Measurements from ENCODE around the gene SGCG.
"Not testable (repeated sequence)": the region's sequence is repeated elsewhere in the genome, so short reads cannot be mapped to it uniquely, and the experiment has no call there.

SGCG gene

DNA sequence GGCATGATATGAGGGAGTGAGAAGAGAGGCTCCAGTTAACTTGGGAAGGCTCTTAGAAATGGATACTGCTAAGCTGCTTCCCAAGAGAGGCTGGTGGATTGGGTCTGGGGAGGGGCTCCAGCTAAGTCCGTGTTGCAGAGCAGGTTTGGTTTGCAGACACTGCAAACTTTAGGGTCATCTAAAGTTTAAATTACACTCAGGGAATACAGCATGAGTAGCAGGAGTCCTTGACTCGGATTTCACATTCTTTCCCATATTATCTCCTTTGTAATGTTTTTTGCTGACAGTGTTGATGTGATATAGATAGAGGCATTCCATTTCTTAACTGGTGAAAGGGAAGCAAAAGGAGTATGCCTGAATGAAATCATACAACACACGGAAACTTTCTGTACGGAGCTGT is 31.9 kb downstream of the SGCG start:
- DNase-seq (ENCODE audit: low read depth) = no peak

DNA sequence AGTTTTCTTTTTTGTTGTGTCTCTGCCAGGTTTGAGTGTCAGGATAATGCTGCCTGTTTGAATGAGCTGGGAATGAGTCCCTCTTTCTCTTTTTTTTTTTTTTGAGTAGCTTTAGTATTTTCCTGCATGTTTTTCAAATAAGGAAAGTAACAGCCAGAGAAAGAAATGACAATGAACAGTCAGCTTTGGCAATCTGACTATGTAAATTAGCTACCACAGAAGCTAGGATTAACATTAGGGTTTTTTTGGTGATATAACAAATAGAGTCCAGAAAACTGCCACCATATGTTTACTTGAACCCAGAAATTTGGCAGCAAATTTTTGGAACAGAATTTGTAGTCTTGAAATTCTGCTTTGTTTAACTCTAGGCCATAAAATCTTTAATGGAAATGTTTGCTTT is 50.5 kb downstream of the SGCG start:
- DNase-seq (ENCODE audit: low read depth) = no peak

DNA sequence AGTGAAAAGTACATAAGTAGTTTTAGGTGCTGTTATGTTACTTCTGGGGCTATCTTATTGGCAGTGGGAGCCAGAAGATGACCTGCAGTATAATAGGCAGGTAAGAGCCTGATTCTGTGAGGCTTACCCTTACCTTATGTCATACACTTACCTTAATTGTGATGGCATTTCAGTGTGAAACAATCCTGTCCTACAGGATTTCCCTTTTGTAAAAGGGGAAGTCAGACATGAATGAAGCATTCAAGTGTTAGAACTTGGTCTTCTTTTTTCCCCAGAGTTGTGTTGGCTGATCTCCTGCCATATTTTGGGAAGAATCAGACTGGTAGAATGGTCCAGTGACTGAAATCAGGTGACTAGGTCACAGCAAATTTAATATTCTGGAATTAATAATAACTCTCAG is 55.2 kb downstream of the SGCG start:
- DNase-seq (ENCODE audit: low read depth) = no peak

DNA sequence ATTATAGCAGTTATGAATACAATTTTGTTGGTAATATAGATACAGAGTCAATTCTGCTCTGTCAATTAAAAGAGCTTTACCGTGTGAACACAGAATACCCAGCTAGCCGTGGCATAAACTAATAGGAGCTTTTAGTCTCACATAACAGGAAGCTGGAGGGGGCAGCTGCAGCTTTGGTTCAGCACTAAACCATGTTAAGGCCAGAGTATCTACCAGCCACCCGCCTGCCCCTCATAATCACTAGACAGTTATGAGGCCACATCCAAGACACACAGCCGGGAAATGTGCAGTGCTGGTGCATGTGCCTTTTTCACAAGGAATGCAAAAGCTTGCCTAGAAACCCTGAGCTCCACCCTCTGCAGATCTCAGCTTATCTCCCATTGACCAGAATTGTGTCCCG is 62.3 kb downstream of the SGCG start:
- DNase-seq (ENCODE audit: low read depth) = no peak

DNA sequence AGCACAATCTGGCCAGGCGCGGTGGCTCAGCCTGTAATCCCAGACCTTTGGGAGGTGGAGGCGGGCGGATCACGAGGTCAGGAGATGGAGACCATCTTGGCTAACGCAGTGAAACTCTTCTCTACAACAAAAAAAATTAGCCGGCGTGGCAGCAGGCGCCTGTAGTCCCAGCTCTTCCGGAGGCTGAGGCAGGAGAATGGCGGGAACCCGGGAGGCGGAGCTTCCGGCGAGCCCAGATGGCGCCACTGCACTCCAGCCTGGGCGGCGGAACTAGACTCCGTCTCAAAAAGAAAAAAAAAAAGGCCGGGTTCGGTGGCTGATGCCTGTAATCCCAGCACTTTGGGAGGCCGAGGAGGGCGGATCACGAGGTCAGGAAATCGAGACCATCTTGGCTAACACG is 67.6 kb downstream of the SGCG start:
- DNase-seq (ENCODE audit: low read depth) = not testable (repeated sequence)

DNA sequence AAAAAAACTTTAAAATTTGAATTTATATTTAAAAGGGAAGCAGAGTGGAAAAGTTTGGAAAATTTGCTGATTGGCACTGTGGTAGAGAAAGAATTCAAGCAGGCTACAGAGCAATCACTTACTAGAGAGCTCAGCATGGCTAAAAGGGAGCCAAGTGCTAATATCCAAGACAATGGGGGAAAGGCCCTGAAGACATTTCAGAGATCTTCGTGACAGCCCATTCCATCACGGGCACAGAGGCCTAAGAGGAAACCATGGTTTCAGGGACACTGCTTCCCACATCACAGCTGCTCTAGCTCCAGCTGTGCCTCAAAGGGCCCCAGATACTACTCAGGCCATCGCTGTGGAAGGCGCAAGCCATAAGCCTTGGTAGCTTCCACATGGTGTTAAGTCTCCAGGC is 73.7 kb downstream of the SGCG start:
- no peak for DNase-seq (ENCODE audit: low read depth)

DNA sequence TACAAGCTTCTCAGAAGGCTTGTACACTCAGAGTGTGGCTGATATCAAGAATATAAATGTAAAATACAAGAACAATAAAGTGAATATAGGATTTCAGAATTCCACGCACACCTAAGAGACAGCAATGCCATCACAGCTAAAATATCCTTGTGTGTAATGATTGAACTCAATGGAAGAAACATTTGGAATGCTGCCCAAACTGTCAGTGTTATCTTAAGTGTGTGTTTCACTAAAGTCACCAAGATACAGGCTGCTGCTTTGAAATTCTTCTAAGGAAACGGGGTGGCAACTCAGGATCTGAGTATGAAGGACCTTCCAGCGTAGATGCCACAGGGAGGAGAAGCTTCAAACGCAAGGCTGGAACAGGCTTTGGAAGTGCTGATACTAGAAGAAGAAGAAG is 86.8 kb downstream of the SGCG start:
- DNase-seq (ENCODE audit: low read depth) = no peak

DNA sequence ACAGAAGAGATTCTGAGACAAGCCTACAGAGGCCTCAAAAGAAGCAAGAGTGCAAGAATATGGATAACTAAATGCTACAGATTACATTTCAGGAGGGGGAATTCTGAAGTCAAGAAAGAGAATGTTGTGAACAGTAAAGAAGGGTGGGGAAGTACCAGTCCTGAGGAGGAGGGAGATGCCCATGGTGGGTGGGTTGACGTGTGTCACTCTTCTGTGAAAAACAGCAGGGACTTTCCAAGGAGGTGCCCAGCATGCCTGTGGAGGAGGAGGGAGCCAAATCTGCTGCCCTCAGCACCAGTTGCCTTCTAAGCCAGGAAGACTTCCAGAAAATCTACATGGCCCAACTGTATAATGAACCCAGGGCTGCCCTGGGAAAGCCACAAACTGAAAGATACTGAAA is 87.7 kb downstream of the SGCG start:
- DNase-seq (ENCODE audit: low read depth) = no peak

DNA sequence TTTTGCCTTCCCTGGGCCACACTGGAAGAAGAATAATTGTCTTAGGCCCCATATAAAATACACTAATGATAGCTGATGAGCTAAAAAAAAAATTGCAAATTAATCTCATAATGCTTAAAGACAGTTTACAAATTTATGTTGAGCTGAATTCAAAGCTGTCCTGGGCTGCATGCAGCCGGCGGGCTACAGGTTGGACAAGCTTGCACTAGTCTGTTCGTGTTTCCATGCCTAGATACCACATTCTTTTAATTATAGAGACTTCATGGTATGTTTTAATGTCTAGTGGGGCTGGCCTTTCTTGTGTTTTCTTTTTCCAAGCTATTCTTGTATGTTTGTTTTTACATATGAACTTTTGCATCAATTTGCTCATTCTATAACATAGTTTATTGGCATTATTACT is 90.6 kb downstream of the SGCG start:
- DNase-seq (ENCODE audit: low read depth) = no peak

DNA sequence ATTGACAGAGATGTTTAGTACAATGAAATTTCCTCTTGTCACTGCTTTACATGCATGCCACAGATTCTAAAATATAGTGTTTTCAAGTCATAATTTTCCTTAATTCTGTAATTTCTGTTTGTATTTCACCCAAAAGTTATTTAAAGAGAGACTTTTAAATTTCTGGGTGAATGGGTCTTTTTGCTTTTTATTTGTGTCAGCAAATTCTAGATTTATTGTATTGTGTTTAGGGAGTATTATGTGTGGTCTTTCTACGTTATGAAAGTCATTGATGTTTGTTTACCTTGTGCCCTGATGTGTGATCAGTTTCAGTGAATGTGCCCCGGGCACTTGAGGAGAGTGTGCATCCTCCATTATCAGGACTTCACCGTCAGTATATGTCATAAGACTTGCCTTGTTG is 92.7 kb downstream of the SGCG start:
- DNase-seq (ENCODE audit: low read depth) = no peak

DNA sequence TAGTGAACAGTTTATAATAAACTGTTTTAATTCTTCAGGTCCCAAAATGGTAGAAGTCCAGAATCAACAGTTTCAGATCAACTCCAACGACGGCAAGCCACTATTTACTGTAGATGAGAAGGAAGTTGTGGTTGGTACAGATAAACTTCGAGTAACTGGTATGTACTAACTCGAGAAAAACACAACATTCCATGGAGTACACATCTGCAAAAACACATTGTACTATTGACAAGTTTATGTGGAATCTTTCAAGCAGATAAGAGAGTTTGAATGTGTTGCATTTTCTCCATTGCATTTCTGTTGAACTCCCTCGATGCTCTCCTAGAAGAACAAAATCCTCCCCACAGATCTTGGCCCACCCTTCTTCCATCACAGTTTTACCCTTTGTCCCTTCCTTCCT is 98.5 kb downstream of the SGCG start:
- no peak for DNase-seq (ENCODE audit: low read depth)

DNA sequence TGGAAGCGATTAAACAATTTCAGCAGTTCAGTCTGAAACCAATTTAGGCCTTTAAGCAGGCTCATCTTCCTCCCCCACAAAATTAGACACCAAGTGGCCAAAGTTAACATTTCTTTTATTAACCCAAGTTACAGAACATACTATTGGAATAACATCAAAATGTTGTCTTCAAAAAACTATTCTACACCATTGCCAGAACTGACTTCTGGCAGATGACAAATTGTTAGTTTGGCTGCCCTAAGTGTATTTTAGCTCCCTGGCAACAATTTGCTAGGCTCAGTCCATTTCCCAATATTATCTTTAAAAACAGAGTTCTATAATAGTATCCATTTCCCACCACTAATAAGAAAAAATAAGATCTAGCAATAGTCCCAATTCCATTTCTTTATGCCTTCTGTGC is 107.8 kb downstream of the SGCG start:
- no peak for DNase-seq (ENCODE audit: low read depth)

DNA sequence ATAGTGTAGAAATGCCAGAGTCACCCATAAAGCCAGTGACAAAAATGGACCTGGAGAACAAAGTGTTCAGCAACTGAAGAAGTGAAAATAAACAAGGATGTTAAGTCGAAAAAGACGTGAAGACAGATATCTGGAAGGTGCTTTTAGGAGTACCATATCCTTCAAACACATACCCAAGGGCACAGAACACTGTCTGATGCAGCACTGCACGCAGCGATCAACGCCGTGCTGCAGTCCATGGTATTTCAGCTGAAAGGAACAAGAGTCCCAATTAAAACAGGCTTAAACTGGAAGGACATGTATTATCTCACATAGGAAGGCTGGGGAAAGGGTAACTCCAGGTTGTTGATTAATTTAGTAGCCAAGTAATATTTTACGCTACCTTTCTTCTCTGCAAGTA is 108.2 kb downstream of the SGCG start:
- DNase-seq (ENCODE audit: low read depth) = no peak

DNA sequence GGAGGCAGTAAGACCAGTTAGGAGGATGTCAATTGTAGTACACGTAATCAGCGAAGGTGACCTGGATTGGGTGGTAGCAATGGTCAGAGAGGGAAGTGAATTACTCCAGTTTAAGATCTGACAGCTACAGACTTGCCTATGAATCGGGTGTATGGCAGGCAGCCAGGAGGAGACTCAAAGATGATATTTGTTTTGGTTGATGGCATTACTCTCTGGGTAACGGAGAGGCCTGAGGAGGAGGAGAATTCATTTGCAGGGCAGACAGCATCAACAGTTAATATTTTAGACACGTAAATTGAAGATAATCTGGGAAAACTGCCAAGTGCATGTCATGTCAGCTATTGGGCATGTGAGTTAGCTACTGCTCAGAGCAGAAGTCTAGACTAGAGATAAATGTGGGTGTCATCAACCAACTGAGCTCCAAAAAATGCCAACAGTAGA is 109.2 kb downstream of the SGCG start:
- no peak for DNase-seq (ENCODE audit: low read depth)

DNA sequence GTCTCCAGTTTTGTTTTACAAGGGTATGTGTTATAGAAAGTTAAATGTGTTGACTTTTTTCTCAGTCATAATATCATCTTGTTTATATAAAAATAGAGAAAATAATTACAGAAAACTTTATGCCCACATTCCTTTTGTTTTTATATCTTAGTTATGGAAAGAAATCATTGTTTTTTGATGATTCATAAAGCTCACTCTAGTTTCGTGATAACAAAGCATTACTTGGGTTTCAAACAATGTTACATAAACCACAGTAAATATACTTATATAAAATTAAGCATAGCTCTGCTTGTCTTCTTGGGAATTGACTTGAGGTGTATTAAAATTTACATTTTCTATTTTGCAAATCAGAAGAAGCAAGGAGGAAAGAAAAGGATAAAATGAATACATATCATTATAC is 111.8 kb downstream of the SGCG start:
- DNase-seq (ENCODE audit: low read depth) = no peak

DNA sequence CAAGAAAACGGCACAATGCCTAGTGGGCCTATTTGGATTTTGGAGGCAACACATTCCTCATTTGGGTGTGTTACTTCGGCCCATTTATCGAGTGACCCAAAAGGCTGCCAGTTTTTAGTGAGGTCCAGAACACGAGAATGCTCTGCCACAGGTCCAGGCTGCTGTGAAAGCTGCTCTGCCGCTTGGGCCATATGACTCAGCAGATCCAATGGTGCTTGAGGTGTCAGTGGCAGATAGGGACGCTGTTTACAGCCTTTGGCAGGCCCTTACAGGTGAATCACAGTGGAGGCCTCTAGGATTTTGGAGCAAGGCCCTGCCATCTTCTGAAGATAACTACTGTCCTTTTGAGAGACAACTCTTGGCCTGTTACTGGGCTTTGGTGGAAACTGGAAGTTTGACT is 134.1 kb downstream of the SGCG start:
- not testable (repeated sequence) for DNase-seq (ENCODE audit: low read depth)

DNA sequence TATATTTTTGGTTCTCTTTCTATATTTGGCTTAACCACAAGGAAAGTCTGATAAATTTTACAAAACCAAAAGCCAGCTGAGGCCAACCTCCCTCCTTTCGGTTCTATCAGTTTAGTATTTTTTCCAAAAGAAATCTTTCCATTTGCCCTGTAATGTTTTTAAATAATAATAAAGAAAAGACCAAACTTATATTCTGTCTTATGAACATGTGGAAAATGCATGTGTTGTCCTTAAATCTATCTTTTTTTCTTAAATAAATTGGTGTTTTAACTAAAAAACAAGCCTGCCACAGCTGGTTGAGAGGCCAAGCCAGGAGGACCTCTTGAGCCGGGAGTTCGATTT is 139.1 kb downstream of the SGCG start:
- no peak for DNase-seq (ENCODE audit: low read depth)

DNA sequence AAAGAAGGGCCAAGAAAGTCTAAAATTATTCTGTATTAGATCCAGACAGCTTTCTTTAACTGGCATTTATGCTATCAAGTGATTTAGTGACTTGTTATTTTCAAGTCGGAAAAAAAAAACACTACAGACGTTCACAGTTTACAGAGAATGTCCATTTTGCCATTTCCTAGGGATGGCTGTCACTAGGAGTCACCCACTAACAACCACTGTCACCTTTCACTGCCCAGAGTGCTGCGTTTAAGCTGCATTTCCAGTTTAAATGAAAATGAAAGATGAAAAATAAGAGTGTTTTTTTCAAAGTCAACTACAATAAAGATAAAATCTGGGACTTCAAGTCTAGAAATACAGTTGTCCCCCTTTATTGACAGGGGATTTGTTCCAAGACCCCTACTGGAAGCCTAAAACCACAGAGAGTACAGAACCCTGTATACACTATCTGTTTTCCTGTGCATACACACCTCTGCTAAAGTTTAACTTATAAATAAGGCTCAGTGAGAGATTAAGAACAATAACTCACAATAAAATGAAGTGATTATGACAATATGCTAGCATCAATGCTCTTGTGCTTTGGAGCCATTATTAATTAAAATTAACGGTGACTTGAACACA is 140.3 kb downstream of the SGCG start:
- DNase-seq (ENCODE audit: low read depth) = no peak

DNA sequence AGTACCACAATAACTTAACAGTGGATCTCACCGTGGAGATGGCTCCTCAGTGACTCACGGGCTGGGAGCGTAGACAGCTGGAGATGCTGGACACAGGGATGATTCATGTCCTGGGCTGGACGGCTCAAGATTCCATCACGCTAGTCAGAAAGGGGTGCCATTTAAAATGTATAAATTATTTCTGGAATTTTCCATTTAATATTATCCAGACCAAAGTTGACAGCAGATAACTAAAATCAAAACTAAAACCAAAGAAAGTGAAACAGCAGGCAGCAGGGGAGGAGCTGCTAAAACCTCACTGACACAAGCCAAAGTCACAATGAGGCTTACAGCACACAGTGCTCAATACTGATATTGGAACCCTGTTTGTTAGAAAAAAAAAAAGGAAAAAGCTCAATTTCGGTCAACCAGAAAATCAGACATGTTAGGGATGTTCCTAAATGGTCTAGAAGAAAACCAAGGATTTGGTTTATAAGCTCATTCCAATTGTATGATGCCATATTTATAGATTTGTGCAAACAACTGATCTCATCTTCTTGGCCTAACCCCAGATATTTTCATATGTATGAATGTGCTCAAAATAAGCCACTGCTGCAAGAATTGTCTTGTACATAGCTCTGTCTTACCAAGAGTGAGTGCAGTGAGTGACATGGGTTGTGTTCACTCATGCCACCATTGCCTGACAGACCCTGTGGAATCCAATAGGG is 140.9 kb downstream of the SGCG start:
- no peak for DNase-seq (ENCODE audit: low read depth)

DNA sequence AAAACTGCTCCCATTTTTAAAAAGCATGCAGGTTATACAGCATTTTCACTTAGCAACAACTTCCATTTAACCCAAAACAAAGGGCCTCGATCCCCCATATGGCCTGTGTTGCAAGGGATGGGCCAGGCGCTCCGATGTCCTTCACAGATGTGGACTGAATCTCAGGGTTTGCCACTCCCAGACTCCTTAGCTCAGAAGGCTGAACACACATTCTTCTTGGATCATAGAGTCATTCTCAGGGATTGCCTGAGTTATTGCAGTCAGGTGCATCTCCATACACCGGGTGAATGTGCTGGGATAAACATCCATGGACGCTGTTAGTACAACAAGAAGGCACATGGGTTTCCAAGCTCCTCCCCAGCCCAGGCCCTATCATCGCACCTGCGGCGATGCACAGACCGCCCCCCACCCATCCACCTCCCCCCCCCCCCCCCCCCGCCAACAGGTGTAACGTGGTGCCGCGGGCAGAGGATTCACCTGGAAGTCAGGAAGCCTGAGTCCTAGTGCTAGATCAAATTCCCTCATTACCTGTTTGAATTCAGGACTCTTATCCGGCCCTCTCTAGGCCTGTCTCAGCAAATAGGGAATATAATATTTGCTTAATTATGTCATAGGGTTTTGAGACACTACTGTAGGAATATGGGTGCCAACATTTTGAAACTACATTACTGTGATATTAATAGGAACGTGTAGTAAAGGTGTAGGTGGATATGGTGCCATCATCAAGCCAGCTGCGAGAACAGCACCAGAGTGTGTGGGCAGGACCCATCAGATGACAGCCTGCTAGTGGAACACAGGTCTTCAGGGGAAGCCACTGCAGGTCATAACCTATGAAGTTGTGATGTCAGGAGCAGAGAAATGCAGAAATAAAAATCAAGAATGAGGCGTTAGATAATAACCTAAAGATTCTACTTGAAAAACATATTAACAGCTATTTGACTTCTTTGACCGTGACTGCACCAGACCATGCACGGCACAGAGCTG is 141.9 kb downstream of the SGCG start:
- no peak for DNase-seq (ENCODE audit: low read depth)

DNA sequence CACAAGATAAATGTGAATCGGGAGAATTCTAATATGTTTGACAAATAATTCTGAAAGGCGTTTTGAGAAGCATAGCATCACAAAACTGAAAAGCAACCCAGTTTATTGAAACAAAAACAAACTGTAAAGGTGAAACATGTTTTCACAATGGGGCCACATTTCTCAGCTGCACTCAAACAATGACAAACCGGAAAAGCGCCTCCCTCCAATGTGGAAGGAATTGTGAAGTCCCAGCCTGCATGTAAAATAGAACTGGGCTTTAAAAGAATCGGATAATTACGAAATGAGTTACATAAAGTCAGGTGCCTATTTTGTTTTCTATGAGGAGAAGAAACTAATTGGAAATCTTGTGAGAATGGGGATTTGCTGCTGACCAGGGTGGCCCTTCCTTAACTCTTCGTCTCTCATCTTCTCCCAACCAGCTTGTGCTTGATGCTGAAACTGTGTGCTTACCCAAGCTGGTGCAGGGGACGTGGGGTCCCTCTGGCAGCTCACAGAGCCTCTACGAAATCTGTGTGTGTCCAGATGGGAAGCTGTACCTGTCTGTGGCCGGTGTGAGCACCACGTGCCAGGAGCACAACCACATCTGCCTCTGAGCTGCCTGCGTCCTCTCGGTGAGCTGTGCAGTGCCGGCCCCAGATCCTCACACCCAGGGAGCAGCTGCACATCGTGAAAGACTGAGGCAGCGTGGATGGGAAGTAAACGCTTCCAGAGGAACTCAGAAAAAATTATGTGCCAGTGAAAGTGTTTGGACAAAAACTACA is 143.3 kb downstream of the SGCG start:
- no peak for DNase-seq (ENCODE audit: low read depth)

DNA sequence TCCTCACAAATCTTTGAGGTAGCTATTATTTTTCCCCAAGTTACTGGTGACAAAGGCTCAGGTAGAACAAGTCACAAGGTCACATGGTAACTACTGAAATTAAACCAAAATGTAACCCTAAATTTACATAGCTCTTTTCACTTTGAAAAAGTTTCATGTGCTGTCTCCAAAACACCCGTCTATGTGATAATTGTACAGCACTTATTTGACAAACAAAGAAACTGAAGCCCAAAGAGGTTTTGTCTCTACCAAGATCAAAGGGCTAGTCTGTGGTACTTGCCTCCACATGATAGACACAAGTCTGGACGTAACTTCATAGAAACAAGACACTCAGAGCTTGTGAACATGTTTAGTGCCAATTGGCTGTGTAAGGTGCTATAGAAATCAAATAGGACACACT is 144.4 kb downstream of the SGCG start:
- DNase-seq (ENCODE audit: low read depth) = no peak

Measured in T-helper 22 cell (primary cell).